Activated T-cell treated with anti-CD3 and anti-CD28 coated beads for 24 hours (primary cell): ENCODE results near the gene LSAMP.

Experiments
- DNase-seq: peaks from one replicate; pipeline ENCODE4 v3.0.0-alpha.2; 2020; ENCODE audit warnings: low read depth

The LSAMP gene

DNA sequence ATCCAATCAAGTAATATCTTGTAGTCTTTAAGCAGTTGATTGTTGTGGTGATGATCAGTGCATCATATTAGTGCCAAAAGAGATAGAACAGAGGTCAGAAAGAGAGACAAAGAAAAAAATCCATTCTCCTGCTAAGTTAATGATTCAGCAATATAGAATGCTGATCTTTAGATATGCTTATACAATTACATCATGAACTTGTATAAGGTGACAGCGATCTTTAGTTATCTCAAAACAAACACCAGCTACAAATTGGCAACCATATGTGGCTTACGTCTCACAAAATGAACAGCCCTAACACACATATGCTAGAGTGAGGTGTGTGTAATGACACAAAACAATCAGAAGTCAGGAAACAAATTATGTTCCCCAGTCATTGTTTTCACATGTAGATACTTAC, 12.5 kb downstream of the LSAMP start:
- no peak for DNase-seq

DNA sequence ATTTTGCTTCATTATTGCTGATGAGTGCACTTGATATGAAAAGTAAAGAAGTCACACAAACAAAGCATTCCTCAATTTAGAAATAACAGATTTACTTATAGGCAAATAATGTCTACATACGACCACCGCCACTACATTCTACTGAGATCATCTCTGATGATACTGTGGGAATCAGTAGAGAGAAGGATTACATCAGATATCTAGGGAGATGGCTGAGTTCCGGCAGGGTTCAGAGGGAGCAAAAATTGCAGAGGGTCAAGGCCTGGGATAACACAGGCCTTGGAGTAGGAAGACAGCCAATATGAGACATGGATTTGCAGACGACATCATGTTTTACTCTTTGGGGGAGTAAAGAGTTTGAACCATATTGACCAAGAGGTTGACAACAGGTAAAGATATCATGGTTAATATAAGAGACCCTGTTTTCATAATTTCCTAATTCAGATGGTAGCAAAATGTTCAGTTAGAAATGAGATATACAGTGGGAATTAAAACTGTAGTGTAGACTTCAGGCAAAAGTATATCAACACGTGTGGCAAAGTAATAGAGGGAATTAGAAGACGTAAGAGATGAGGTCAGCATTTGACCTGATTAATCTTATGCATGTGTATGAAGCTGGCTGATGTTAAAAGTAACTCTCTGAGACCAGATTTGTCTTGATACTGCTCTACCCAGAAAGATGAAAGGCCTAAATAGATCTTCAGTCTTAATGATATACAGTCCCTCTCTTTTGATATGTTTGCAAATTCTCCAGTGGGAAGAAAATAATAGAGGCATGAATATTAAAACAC, 15.6 kb downstream of the LSAMP start:
- DNase-seq, result no peak

- DNase-seq, result no peak
Observed at GRCh38 chr3:116426036-116426435, 19.3 kb downstream of the LSAMP start.

DNA sequence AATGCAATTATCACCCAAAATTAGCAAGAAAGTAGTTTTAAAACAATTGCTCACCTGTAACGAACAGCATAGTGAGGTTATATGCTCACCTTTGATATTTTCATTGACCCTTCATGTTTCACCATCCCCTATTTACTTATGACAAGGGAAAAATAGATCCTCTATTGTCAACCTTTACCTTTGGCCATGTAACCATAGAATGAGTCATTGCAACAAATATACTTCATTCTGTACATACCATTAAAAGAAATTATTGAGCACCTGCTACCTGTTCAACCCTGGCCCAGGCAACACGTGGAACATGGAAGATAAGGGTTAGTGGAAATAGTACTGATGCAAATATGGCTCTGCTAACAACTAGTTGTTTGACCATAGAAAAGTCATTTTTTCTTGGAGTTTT, 20.2 kb downstream of the LSAMP start:
- no peak for DNase-seq

DNA sequence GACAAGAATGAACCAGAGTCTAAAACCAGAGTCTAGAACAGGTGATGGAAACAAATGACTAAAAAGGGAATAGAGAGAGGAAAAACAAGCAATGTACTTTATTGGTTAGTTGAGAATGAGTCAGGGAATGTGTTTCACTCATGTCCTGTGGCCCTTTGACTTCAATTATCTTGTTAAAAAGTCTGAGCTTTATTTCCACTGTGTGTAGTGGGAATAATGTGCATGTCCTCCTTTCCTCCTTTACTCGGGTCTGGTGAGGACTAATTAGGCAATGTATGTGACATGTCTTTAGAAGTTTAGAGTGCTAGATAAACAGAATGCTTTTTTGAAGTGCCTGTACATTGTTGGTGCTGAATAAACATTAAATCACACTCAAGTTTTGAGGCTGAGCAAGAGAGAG, 21.3 kb downstream of the LSAMP start:
- no peak for DNase-seq

- DNase-seq, result no peak
Observed at GRCh38 chr3:116423374-116423773, 21.9 kb downstream of the LSAMP start.

DNA sequence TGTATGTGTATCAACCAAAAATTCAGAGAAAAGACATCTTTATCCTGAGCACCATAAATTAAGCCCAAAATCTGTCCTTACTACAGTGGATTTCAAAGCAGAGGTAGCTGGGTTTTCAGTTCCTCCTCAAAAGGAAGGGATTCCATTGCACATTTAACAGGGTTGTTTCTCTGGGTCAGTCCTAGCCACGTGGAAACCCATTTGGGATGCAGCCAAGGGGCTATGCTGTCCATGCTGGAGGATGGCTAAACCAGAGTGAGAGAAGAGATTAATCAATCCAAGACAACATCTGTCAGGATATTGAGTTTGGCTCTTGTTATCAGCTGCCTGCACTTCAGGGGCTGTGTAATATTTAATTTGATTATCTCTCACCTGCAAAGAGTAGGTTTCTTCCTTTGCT, 28.1 kb downstream of the LSAMP start:
- no peak for DNase-seq

- no peak for DNase-seq
Observed at GRCh38 chr3:116413319-116413718, 32.0 kb downstream of the LSAMP start.

GRCh38 chr3:116408473-116408872, 36.8 kb downstream of the LSAMP start:
- no peak for DNase-seq

GRCh38 chr3:116405231-116405630, 40.1 kb downstream of the LSAMP start:
- no peak for DNase-seq

DNA sequence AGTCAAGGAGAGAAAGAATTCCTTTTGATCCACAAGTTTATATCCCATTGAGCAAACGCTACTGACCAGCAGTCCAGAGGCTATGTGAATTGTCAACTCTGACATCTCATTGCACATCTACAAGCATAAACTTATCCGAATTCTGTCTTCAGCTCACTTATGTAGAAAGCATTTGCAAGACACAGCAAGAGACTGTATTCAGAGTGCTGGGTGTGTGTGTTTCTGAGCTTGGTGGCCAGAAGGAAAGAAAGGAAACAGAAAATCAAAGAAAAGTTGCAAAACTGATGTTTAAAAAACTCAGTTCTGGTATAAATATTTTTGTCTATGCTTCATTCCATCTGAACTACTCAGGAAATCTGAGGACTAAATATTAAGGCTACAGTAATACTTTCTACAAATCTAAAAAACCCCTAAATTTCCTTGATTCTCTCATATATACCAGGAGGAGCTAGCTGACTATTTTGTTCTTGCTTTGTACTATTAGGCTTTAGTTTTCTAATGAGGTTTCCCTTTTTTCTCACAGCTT, 45.5 kb downstream of the LSAMP start:
- no peak for DNase-seq

DNA sequence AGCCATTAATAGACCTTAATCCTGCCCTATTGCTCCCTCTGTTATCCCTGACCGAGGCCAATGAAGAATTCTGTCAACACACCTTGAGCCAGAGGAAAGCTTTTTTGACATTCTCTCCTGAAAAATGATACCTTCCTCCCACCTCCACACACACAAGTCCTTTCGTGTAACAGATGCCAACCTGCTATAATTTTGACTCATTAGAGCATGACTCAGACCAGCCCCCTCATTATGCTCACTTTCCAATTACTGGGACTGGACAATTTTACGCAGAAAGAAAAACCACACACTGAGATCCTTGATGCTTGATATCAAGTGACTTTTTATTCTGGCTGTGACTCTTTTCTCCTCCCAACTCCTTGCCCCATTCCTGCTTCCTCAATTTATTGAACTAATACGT, 50.9 kb downstream of the LSAMP start:
- no peak for DNase-seq

GRCh38 chr3:116393199-116393598, 52.1 kb downstream of the LSAMP start:
- no peak for DNase-seq

DNA sequence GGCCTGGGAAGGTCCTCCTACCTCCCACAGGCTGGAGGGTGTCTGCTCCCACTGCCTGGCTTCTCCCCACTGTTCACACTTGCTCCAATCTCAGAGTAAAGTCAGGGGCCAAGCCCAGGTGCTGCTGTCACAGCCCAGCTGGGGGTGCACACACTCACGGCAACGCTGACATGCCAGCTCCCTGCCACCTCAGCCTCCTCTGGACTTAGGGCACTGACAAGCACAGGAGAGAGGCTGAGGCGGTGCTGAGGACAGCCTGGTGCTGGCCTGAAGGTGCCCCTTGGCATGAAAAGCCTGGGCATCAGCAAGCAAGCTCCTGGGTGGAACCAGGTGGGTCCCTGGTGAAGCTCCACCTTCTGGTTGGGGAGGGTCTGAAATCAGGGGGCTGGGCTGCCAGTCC, 53.0 kb downstream of the LSAMP start:
- no peak for DNase-seq

- no peak for DNase-seq
Observed at GRCh38 chr3:116391296-116392201, 53.7 kb downstream of the LSAMP start.

DNA sequence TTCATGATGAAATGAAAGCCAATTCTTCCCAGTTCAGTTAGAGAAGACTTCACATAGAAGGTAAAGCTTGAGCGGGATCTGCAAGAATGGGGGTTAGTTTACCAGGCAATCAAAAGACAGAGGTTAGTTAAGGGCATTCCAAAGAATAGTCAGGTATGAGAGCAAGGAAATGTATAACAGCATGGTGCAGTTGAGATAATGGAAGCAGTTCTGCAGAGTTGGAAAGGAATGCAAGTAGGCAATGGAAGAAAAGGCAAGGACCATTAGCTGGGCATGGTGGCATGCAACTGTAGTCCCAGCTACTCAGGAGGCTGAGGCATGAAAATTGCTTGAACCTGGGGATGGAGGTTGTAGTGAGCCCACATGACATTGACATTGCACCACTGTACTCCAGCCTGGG, 55.0 kb downstream of the LSAMP start:
- DNase-seq, result no peak

- DNase-seq, result no peak
Observed at GRCh38 chr3:116388867-116389385, 56.4 kb downstream of the LSAMP start.

- DNase-seq, result no peak
Observed at GRCh38 chr3:116386168-116386567, 59.1 kb downstream of the LSAMP start.

DNA sequence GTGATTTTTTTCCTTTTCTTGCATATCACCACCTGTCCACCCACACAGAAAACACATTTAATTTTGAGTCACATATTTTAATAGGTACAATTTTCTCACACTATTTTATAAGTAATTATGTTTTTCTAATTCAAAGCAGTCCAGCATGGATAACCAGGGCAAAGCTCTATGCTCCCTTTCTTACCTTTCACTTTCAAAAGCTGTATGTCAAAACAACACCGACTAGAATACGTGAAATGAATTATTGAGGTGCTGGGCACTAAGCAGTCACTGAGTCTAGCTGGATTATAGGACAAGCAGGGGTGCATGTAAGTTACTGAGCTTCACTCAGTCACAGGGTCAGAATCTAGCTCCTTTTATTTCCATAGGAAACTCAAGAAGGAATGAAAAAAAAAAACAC, 60.6 kb downstream of the LSAMP start:
- DNase-seq, result no peak

DNA sequence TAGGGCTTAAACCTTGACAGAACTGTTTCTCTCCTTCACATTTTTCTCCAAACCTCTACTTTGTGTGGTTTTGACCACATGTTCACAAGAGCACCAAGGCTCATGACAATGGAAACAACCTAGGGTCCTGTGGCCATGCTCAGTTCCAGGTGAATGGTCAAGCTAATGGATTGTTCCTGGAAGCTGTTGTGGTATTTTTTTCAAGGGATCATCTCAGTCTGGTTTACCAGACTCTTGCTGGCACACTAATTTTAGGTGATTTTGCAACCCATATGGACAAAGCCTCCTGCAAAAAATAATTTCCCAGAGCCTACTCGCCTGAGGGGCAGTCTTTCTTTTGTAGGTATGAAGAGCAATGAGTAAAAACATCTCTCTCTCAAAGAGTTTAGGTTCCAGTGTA, 67.2 kb downstream of the LSAMP start:
- DNase-seq, result no peak

GRCh38 chr3:116374901-116375300, 70.4 kb downstream of the LSAMP start:
- DNase-seq, result no peak

GRCh38 chr3:116367761-116368395, 77.4 kb downstream of the LSAMP start:
- no peak for DNase-seq
